HG02798 (cell line): ENCODE data around the gene CCDC116.
"Not testable (repeated sequence)": the region's sequence is repeated elsewhere in the genome, so short reads cannot be mapped to it uniquely, and the experiment has no call there.

Source experiments
- ATAC-seq: cut with Tn5 transposase; IDR thresholded peaks from one replicate; pipeline ENCODE4 v1.9.1; 2021; ENCODE audit warnings: mild to moderate bottlenecking; ENCODE audit not compliant: unreplicated experiment, poor library complexity

Gene CCDC116

GRCh38 chr22:21629255-21630149 lies 3.1 kb upstream of the CCDC116 start, which contains the start of gene YDJC:
TSS of gene YDJC (minus strand) at chr22:21630022. CDS start at chr22:21630014, 8 bp downstream.
- peak; percentile 82 for ATAC-seq

GRCh38 chr22:21631025-21631424 lies 1.5 kb upstream of the CCDC116 start:
- ATAC-seq: no peak

- no peak for ATAC-seq
Measured at GRCh38 chr22:21632931-21633330, 371 bp downstream of the CCDC116 start.

- ATAC-seq: no peak
Measured at GRCh38 chr22:21633481-21633880, 921 bp downstream of the CCDC116 start.

- no peak for ATAC-seq
Measured at GRCh38 chr22:21634081-21634480, 1.5 kb downstream of the CCDC116 start.

GRCh38 chr22:21634844-21635243 lies 2.3 kb downstream of the CCDC116 start:
- no peak for ATAC-seq

GRCh38 chr22:21635771-21636510 lies 3.4 kb downstream of the CCDC116 start:
- ATAC-seq: no peak

GRCh38 chr22:21636629-21637218 lies 4.2 kb downstream of the CCDC116 start:
- no peak for ATAC-seq

- ATAC-seq: not testable (repeated sequence)
Measured at GRCh38 chr22:21637450-21637849, 4.9 kb downstream of the CCDC116 start.

GRCh38 chr22:21639359-21639758 lies 6.8 kb downstream of the CCDC116 start:
- no peak for ATAC-seq

- no peak for ATAC-seq
Measured at GRCh38 chr22:21640810-21641209, 8.2 kb downstream of the CCDC116 start.

- ATAC-seq: peak; percentile 6
Measured at GRCh38 chr22:21641417-21641788, 8.8 kb downstream of the CCDC116 start.

- peak; percentile 95 for ATAC-seq
Measured at GRCh38 chr22:21641789-21642583, 9.4 kb downstream of the CCDC116 start, which contains the start of gene SDF2L1. TSS of gene SDF2L1 (plus strand) at chr22:21642302. CDS start at chr22:21642337, 35 bp downstream.

- peak; percentile 16 for ATAC-seq
Measured at GRCh38 chr22:21642584-21643448, 10.3 kb downstream of the CCDC116 start.

- no peak for ATAC-seq
Measured at GRCh38 chr22:21643533-21644357, 11.2 kb downstream of the CCDC116 start.

- ATAC-seq: not testable (repeated sequence)
Measured at GRCh38 chr22:21645513-21645912, 13.0 kb downstream of the CCDC116 start.

GRCh38 chr22:21646608-21647590 lies 14.3 kb downstream of the CCDC116 start:
- ATAC-seq: no peak
